GM18867 (cell line): Measurements from ENCODE around the gene ROBO3.

Experiments used
- ATAC-seq: cut with Tn5 transposase; IDR thresholded peaks from one replicate; pipeline ENCODE4 v1.9.1; 2021; ENCODE audit warnings: mild to moderate bottlenecking, moderate library complexity; ENCODE audit not compliant: unreplicated experiment

ROBO3 gene

DNA sequence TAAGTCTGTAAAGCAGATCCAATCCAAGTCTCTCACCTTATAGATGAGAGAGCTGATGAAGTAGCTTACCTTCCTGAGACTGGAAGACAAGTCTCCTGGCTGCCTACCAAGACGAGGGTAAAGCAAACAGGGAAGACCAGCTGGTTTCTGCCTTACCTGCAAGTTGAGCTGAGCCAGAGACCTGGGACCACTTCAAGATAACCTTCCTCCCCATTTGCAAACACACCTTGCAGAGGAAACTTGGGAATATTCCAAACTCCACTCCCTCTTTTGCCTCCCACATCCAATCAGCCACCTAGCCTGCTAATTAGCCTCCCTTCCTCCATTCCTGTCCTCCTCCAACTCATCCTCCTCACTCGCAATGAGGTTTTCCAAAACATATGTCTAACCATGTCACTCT lies 23.4 kb upstream of the ROBO3 start:
- ATAC-seq = no peak

DNA sequence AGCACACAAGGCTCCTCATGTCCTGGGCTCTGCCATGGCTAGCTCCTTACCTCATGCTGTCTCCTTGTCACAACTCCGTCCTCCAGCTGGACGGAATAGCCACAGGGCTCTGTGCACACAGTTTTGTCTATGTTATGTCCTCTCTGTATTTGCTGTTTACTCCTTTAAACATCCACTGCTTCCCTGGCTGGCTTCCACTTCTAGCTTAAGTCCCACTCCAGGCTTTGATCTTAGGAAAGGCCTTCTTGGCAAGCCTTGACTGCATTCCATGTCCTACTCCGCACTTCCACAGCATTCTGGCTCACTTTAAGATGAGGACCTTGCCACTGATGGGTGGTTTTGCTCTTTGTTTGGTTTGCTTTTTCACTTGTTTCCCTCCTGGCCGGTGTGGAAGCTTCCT lies 22.9 kb upstream of the ROBO3 start:
- no peak for ATAC-seq

- no peak for ATAC-seq
These were observed 21.7 kb upstream of the ROBO3 start for GRCh38 chr11:124843616-124843910.

- no peak for ATAC-seq
These were observed 20.6 kb upstream of the ROBO3 start for GRCh38 chr11:124844664-124845079.

DNA sequence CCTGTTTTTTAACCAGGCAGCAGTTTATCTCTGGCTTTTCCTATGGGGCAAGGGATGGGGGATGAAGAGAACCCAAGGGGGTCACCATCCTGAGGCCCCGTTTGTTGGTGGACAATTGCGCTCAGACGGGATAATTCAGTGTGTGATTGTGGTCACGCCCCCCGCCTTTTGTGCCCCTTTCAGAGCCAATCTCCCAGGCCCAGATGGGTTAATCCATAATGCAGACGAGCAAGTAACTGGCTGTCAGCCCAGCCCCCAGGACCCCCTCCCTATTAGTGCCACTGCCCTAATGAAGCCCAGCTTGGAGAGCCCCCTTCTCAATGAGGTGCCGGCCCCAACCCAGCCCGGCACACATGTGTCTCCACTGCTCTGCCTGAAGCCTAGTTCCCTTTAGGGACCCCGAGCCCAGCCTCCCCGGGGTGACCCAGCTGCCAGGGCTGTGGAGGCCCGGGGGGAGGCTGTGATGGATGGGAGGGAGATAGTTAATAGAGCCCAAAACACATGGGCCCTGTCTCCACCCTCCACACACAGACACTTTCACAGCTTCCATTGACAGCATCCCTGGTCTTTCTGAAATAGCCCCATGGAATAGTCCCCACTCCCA lies 19.1 kb upstream of the ROBO3 start:
- no peak for ATAC-seq

DNA sequence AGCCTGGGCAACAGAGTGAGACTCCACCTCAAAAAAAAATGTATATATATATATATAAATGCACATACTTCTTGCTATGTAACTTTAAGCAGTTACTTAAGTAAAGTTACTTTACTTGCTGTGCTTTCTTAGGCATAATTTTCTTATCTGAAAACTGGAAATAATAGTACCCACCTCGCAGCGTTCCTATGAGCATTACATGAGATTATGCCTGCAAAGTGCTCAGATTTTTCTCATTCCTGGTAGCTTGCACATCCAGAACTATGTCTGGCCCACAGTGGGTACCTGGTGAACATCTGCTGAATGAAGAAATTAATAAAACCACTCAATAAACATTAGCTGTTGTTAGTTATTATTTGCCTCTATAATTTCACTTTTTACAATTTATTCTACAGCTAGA lies 6.1 kb upstream of the ROBO3 start:
- ATAC-seq = no peak

DNA sequence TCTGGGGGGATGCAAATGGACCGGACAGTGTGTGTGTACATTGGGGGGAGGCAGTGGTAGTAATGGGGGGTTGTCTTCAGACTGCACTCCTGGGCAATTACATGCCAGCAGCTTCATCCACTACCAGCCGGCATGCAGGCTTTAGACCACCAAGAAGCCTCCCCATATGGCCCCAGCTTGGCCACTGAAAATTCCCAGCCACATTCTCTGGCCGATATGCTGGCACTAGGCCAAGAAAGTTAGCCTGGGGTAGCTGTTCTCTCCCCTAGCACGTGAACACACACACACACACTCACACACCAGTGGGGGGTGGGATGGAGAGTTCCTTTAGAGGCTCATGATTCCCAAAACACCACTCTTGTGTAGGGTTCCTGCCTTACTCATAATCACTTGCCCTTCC lies 3.6 kb upstream of the ROBO3 start:
- ATAC-seq = no peak

- ATAC-seq = no peak
These were observed 2.0 kb upstream of the ROBO3 start for GRCh38 chr11:124863137-124863825.

GRCh38 chr11:124863826-124864165 lies 1.4 kb upstream of the ROBO3 start:
- ATAC-seq = no peak

- no peak for ATAC-seq
These were observed 898 bp upstream of the ROBO3 start for GRCh38 chr11:124864176-124864891.

- ATAC-seq = no peak
These were observed 396 bp upstream of the ROBO3 start for GRCh38 chr11:124864892-124865180.

DNA sequence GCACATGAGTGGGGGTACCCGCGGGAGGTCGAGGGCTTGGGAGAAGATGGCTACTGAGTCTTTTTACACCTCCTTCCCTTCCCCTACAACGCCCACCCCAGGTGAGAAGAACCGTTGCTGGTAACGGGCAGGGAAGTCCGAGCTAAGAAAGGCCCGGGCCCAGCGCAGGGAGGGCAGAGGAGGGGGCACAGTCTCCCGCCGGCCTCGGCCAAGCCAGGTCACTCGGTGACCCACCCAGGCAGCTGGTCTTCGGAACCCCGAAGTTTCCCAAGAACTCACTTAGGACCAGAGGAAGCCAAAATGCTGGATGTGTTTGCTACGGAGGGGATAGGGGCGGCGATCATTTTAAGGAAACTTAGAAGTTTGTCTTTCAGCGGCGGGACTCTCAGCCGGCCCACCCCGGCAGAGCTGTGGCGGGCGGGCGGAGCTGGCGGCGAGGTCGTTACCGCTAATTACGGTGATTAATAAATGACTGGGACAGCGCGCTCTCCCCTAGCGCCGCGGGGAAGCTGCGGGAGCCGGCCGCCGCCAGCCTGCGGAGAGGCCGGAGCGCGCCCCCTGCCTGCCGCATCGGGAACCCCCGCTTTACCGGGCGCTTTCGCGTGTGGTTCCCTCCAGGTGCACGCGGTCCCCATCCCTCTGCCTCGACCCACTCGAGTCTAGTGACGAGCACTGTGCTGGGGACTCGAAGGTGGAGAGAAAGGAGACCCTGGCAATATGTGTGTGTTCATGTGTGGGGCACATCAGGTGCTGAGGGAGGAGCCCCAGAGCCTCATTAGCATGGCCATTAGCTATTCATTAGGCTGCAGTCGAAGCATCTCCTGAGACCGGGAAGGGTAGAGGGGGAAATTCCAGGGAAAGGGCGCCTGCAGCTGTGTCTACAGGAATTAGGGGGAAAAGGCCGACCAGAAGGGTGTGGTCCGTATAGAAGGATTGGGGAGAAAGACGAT lies 945 bp downstream of the ROBO3 start:
- ATAC-seq = no peak

DNA sequence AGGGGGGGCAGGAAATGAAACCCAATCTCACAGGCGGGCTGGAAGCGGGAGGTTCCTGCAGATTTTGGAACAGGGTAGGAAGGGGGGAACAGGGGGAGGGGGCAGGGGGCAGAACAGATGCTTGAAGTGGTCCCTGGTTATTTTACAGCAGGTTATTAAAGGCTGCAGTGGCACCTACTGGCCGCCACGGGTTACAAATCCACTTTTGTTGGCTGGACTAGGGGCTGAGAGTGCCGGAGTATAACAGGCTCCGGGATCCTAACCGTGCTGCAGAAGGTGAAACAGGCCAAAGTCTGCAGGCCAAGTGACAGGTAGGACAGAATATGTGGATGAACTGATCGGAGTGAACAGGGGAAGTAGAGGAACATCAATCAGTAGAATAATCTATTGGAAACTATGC lies 2.5 kb downstream of the ROBO3 start:
- peak; percentile 69 for ATAC-seq

- no peak for ATAC-seq
These were observed 3.4 kb downstream of the ROBO3 start for GRCh38 chr11:124868331-124869274.

DNA sequence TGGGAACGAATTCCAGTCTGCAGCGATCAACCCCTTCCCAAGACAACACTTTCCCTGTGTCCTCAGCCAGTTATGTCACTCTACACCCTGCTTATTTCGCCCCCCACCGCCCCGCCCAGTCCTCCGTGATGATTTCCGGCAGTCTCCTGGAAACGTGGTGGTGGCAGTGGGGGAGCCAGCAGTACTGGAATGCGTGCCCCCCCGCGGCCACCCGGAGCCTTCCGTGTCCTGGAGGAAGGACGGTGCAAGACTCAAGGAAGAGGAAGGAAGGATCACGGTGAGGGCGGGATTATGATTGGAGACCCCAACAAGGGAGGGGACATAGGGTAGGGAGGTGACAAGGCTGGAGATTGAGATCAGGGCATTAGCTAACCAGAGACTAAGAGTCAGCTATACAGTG lies 4.1 kb downstream of the ROBO3 start:
- no peak for ATAC-seq

- ATAC-seq = no peak
These were observed 4.7 kb downstream of the ROBO3 start for GRCh38 chr11:124869856-124870387.

- no peak for ATAC-seq
These were observed 5.2 kb downstream of the ROBO3 start for GRCh38 chr11:124870430-124870829.

DNA sequence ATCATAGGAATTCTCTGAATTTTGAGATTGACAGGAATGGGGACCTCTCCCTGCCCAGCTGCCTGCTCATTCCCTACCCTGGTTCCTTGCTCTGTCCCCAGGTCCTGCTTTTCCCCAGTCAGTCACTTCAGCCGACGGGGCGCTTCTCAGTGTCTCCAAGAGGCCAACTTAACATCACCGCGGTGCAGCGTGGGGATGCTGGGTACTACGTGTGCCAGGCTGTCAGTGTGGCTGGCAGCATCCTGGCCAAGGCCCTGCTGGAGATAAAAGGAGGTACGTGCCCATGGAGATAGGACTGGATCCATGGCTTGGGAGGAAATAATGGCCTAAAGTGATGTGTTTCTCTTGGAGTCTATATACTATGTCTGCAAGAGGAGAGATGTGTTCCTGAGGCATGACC lies 7.0 kb downstream of the ROBO3 start:
- no peak for ATAC-seq

GRCh38 chr11:124872741-124873140 lies 7.5 kb downstream of the ROBO3 start:
- no peak for ATAC-seq

- ATAC-seq = no peak
These were observed 8.7 kb downstream of the ROBO3 start for GRCh38 chr11:124873951-124874350.
